GM21786 (cell line): Measurements from ENCODE around the gene METAP1D.
"Not testable (repeated sequence)": the region's sequence is repeated elsewhere in the genome, so short reads cannot be mapped to it uniquely, and the experiment has no call there.

Experiments
- ATAC-seq: cut with Tn5 transposase; IDR thresholded peaks from one replicate; pipeline ENCODE4 v1.9.1; 2021; ENCODE audit not compliant: unreplicated experiment

Gene METAP1D

DNA sequence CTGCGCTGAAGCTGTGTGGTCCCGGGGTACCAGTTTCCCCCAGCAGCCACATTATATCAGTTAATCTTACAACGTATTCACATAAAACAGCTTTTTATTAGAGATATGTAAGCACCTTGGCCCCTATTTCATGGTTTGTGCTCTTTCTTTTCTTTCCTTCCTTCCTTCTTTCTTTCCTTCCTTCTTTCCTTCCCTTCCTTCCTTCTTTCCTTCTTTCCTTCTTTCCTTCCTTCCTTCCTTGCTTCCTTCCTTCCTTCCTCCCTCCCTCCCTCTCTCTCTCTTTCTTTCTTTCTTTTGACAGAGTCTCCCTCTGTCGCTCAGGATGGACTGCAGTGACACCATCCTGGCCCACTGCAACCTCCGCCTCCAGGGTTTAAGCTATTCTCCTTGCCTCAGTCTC, 3.7 kb upstream of the METAP1D start:
- no peak for ATAC-seq

DNA sequence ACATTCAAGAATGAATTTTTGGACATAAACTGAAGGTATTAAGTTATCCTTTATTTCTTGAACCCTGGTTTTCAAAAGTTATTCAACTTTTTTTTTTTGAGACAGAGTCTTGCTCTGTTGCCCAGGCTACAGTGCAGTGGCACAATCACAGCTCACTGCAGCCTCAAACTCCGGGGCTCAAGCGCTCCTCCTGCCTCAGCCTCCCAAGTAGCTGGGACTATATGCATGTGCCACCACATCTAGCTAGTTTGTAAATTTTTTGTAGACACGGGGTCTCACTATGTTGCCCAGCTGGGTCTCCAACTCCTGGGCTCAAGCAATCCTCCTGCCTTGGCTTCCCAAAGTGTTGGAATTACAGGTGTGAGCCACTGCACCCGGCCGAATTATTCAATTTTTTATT, 2.7 kb upstream of the METAP1D start:
- not testable (repeated sequence) for ATAC-seq

- no peak for ATAC-seq
These were observed 592 bp upstream of the METAP1D start for GRCh38 chr2:171999161-171999560.

- no peak for ATAC-seq
These were observed 1.1 kb downstream of the METAP1D start for GRCh38 chr2:172000696-172001361.

- ATAC-seq, result no peak
These were observed 7.6 kb downstream of the METAP1D start for GRCh38 chr2:172007372-172007771.

DNA sequence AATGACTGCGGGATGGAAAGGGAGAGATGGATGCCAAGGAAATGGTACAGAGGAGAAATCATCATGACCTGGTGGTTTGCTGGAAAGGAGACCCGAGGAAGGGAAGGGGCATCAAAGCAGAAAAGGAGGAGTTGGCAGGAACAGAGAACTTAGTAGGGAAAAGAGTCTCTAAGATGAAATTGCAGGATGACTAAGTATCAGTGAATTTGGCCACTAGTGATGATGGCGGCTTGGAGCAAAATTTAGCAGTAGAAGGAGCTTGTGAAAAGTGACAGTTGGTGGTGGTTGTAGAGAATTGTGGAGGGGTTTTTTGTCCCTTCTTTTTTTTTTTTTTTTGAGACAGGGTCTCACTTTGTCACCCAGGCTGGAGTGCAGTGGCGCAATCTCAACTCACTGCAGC, 10.1 kb downstream of the METAP1D start:
- ATAC-seq, result no peak

DNA sequence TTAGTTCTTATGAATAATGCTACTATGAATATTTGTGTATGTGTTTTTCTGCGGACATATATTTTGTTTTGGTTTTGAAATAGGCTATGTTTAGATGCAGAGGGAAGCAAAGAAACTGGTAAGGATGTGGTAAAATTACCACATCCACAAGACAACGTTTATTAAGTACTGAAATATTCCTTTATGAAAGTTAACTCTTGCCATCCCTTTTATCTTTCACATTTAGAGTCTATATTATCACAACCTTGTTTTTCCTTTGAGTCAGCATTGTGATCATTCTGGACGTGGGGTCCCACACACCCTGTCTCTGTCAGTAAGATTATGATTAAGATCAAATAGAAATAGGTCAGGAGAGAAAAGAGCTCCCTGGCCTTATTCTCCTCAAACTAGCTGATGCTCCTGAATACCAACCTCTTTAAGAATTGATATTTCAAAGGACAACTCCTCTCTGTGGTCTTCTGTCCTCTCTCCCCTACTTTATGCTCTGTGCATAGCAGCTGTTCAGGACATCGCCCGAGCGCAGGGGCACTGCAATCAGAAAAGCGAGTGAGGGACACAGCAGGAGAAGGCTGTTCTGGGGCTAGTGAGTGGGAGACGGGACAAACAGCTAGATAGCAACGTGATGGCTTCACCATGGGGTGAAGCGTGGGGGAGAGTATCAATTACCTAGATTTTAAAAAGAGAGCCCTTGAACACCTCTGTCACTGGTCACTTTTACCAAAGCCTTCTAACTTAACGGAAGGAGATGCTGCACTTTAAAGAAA, 12.2 kb downstream of the METAP1D start:
- no peak for ATAC-seq

GRCh38 chr2:172012677-172013391, 13.1 kb downstream of the METAP1D start:
- no peak for ATAC-seq

DNA sequence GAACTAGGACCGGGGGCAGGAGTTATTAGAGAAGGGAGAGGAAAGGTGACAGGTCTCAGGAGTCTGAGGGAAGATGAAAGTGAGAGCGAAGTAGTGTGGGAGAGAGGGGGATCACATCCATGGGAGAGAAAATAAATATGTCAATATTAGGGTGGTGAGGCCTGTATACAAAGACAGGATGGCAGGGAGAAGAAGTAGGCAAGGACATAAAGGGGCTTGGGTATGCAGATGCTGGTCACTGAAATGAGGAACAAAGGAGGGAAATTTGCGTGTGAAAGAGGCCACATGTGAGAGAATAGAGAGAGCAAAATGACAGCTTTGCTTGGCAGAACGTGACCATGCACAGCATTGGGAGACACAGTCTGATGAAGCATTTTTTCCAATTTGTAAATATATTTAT, 13.6 kb downstream of the METAP1D start:
- ATAC-seq, result peak; percentile 83

GRCh38 chr2:172021074-172021931, 21.6 kb downstream of the METAP1D start:
- ATAC-seq, result no peak

GRCh38 chr2:172021955-172022354, 22.2 kb downstream of the METAP1D start:
- ATAC-seq, result no peak

GRCh38 chr2:172031536-172031935, 31.8 kb downstream of the METAP1D start:
- no peak for ATAC-seq

DNA sequence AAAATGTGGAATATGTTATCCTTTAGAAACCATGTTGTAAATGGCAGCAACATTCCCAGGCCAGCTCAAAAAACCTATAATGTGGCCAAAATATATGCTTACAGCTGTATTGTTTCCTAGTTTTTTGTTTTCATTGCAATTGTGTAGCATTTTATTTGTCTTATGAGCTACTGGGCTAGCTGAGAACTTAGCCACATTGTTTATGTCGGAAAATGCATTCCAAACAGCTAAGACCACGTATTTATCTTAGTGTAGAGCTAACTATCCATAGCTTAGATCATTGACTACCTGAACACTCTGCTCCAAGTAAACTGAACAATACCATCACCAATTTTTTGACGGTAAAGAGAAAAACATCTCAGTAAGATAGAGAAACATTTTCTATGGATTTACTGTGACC, 38.4 kb downstream of the METAP1D start:
- ATAC-seq, result no peak

DNA sequence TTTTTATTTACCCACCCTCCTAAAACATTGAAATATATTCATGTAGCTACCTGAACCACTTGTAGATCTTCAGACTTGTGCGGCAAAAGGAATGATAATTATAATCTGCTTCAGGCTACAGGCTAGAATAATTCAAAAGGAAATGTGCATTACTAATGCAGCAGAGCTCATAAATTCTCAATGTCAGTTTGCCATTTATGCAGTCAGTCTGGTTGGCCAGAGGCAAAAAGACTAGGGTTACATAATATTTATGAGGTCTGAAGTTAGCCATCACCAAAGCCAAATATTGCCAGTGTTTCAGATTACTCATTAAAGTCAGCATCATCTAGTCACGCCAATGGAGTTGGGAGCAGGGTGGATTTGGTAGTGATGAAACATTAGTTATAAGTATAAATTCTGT, 38.9 kb downstream of the METAP1D start:
- ATAC-seq, result no peak

- no peak for ATAC-seq
These were observed 39.4 kb downstream of the METAP1D start for GRCh38 chr2:172039011-172039704.

DNA sequence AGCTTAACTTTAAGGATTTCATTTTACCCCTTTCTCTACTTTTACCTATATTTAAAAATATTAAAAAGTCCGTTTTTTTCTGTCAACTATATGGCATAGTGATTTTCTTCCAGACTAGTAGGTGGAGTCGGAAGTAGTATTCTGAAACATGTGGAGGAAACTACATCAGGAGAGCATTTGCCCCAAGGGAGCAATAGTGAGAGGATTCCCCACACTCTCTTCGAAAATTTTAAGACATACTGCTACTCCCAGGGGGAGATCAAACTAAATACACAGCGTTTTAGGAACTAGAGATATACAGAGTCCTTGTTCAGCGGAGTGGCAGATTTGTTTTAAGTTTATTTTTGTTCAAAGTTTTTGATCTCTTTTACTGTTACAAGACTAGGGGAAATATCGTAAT, 40.6 kb downstream of the METAP1D start:
- ATAC-seq, result no peak

GRCh38 chr2:172046080-172046678, 46.4 kb downstream of the METAP1D start:
- ATAC-seq, result no peak

GRCh38 chr2:172046866-172047565, 47.3 kb downstream of the METAP1D start:
- no peak for ATAC-seq
